B cell (primary cell): ENCODE measurements around the gene MAP4K5. TPM values are rescaled to one million over a fixed set of nuclear protein-coding genes. Genes with fewer than 3 reads are reported as not detected.

Experiments
- ATAC-seq: fragments of 200-7000 bp; cut with Tn5 transposase; one replicate; pipeline ENCODE4 v1.10.0; 2021; ENCODE audit warnings: low read depth, mild to moderate bottlenecking, moderate number of reproducible peaks, moderate library complexity
- CTCF ChIA-PET: fragments of 350-600 bp; sonication (Branson Sonifier 250); formaldehyde crosslinking; loops from one replicate; lab custom pipeline; 2021; ENCODE audit warnings: antibody characterized with exemption, inconsistent platforms; lab: Charles Lee
- POLR2A ChIA-PET: fragments of 350-600 bp; sonication (Branson Sonifier 250); formaldehyde crosslinking; loops from one replicate; lab custom pipeline; 2021; ENCODE audit warnings: antibody characterized with exemption; lab: Charles Lee
- DNase-seq: peaks from one replicate; pipeline ENCODE4 v3.0.0; 2013
- H2AFZ ChIP-seq: 2 replicates; pipeline ENCODE4 v1.6.1; 2012; ENCODE audit warnings: mild to moderate bottlenecking, low read depth, low read length; ENCODE audit not compliant: insufficient read depth, poor library complexity, severe bottlenecking
- H3K27ac ChIP-seq, 2 donors: 1 replicate in 1 of 2; 2 replicates in 1 of 2; pipeline ENCODE4 v1.5.1; 2012 to 2013; ENCODE audit warnings: low read length in 2 of 2, mild to moderate bottlenecking in 2 of 2, moderate library complexity in 1 of 2
- H3K27me3 ChIP-seq, 4 experiments: fragments of 200-600 bp in 1 of 4; sonication (generic) in 1 of 4; replicated peaks in 1 of 4; 1 replicate in 2 of 4; 2 replicates in 2 of 4; pipeline versions ENCODE4 v1.6.1 to v1.7.0; 2013 to 2016; ENCODE audit warnings: low read length in 3 of 4, mild to moderate bottlenecking in 2 of 4, mixed read lengths in 1 of 4, moderate library complexity in 1 of 4; ENCODE audit not compliant: insufficient read depth in 4 of 4, control insufficient read depth in 3 of 4; ENCODE audit errors: control extremely low read depth in 1 of 4
- H3K36me3 ChIP-seq, 2 experiments: replicated peaks in 1 of 2; 1 replicate in 1 of 2; 2 replicates in 1 of 2; pipeline versions ENCODE4 v1.6.1 to v1.7.1; 2013; ENCODE audit warnings: low read length in 1 of 2; ENCODE audit not compliant: insufficient read depth in 2 of 2, control insufficient read depth in 1 of 2; ENCODE audit errors: control extremely low read depth in 1 of 2, extremely low read depth in 1 of 2
- H3K4me1 ChIP-seq, 2 donors: fragments of 200-600 bp in 1 of 2; sonication (generic) in 1 of 2; 1 replicate in 1 of 2; 2 replicates in 1 of 2; pipeline versions ENCODE4 v1.5.1 to v1.6.1; 2013 to 2017; ENCODE audit warnings: low read length in 2 of 2; ENCODE audit not compliant: control insufficient read depth in 2 of 2, insufficient read depth in 2 of 2
- H3K4me2 ChIP-seq: replicated peaks from 2 replicates; pipeline ENCODE3; 2012; ENCODE audit warnings: mild to moderate bottlenecking, low read depth, low read length; ENCODE audit not compliant: poor library complexity, severe bottlenecking
- H3K4me3 ChIP-seq, 5 experiments: fragments of 200-600 bp in 1 of 5; sonication (generic) in 1 of 5; 1 replicate in 3 of 5; 2 replicates in 2 of 5; pipeline versions ENCODE4 v1.5.1 to v1.7.0; 2011 to 2016; ENCODE audit warnings: low read length in 4 of 5, mild to moderate bottlenecking in 4 of 5, low read depth in 2 of 5, control low read depth in 1 of 5, moderate library complexity in 1 of 5; ENCODE audit not compliant: insufficient read depth in 1 of 5; ENCODE audit errors: control extremely low read depth in 1 of 5, extremely low read depth in 1 of 5
- H3K79me2 ChIP-seq: fragments of 200-600 bp; sonication (generic); one replicate; pipeline ENCODE4 v1.6.0; 2016; ENCODE audit warnings: low read length; ENCODE audit not compliant: control insufficient read depth, insufficient read depth
- H3K9ac ChIP-seq: fragments of 200-600 bp; sonication (generic); 2 replicates; pipeline ENCODE4 v1.6.1; 2017; ENCODE audit warnings: mild to moderate bottlenecking, low read length, moderate library complexity
- H3K9me3 ChIP-seq, 3 donors: one replicate each; pipeline versions ENCODE4 v1.6.1 to v1.7.1; 2013; ENCODE audit warnings: low read length in 2 of 3; ENCODE audit not compliant: control insufficient read depth in 2 of 3, insufficient read depth in 1 of 3; ENCODE audit errors: control extremely low read depth in 1 of 3
- H4K20me1 ChIP-seq: 2 replicates; pipeline ENCODE4 v1.6.0; 2012; ENCODE audit warnings: mild to moderate bottlenecking, low read length; ENCODE audit not compliant: insufficient read depth, control insufficient read depth, poor library complexity, severe bottlenecking
- H3K27ac Mint-ChIP-seq: one replicate; pipeline ENCODE4 v1.8.0; 2021; ENCODE audit warnings: mixed read lengths
- H3K27me3 Mint-ChIP-seq: one replicate; pipeline ENCODE4 v1.8.0; 2021; ENCODE audit warnings: mixed read lengths
- H3K4me1 Mint-ChIP-seq: one replicate; pipeline ENCODE4 v1.8.0; 2021; ENCODE audit warnings: mixed read lengths
- H3K4me3 Mint-ChIP-seq: one replicate; pipeline ENCODE4 v1.8.0; 2021; ENCODE audit warnings: mixed read lengths
- H3K9me3 Mint-ChIP-seq: one replicate; pipeline ENCODE4 v1.8.0; 2022; ENCODE audit warnings: mixed read lengths; ENCODE audit not compliant: insufficient read depth
- CTCF ChIP-seq: fragments of 200-600 bp; IDR thresholded peaks from one replicate; pipeline ENCODE4 v1.8.0; 2022; ENCODE audit warnings: antibody characterized with exemption, mild to moderate bottlenecking
- EZH2 ChIP-seq: IDR thresholded peaks from 2 replicates; pipeline ENCODE4 v1.6.1; 2012; ENCODE audit warnings: borderline replicate concordance, low read depth, mild to moderate bottlenecking, moderate library complexity, low read length; ENCODE audit not compliant: insufficient read depth, poor library complexity, severe bottlenecking
- WGBS: methylation state at CpG from one replicate; pipeline ENCODE4 v1.1.5; 2013; ENCODE audit warnings: missing lambda C conversion rate; ENCODE audit not compliant: insufficient coverage; 5-methylcytosine and 5-hydroxymethylcytosine counted together
- intact Hi-C: fragments of 100-400 bp; cut with micrococcal nuclease; formaldehyde crosslinking; loops from one replicate; pipeline ENCODE4 v1.10.0; 2022
- polyA plus RNA-seq: library from polyadenylated mRNA; depleted of rRNA; stranded (reverse); fragments of >200 nt; gene quantifications from 2 replicates; pipeline ENCODE4 v1.2.3, GENCODE V29; 2012
- total RNA-seq, 2 donors: library from RNA; stranded (reverse); fragments of 120-200 nt in 1 of 2; gene quantifications; 1 replicate in 1 of 2; 2 replicates in 1 of 2; pipeline versions ENCODE4 v1.2.3 to v1.2.4, GENCODE V29; 2013 to 2022

The MAP4K5 gene
- total and polyA plus RNA-seq, 2 donors (not counting 1 experiment from before 2014, with no cell fraction given): 14.1 to 60.0 TPM

DNA sequence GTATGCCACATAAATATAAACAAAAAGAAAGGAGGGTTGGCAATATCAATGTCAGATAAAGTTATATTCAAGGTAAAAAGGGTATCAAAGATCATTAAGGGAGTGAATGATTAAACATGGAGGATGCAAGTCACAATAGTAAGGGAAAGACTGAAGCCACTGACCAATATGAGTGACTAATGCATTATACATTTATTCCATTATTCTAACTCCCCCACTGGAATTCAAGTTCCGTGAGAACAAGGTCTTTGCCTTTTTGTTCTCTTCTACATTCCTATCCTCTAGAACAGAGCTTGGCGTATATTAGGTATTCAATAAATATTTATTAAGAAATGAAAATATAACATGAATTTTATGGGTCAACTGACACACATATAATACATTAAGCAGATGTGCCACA, 30.7 kb downstream of the MAP4K5 start:
- POLR2A ChIA-PET: no interaction called here
- H3K4me3 ChIP-seq: no peak overlapping the region
- H3K79me2 ChIP-seq: peaks cover 16% of the 10 kb centered on the region
- Mint-ChIP-seq H3K27ac (no peak overlapping the region), H3K9me3 (no peaks in the 10 kb centered on the region), H3K4me3 (no peak overlapping the region), H3K4me1 (no peaks in the 10 kb centered on the region), H3K27me3 (no peaks in the 10 kb centered on the region)
- no peaks in the 10 kb centered on the region for H3K4me1 ChIP-seq
- no peak overlapping the region for H3K4me2 ChIP-seq
- H3K27me3 ChIP-seq: no peaks in the 10 kb centered on the region
- no peaks in the 10 kb centered on the region for H4K20me1 ChIP-seq
- intact Hi-C loops: no loop called here
- no CpG with 5 or more reads among the region's 2 CpGs for WGBS
- H3K9ac ChIP-seq: no peak overlapping the region
- H2AFZ ChIP-seq: no peak overlapping the region
- DNase-seq (no peak), ATAC-seq (no peak)
- peaks cover 0 to 1% (median 0%) of the 10 kb centered on the region in 3 donors for H3K9me3 ChIP-seq
- CTCF ChIA-PET: no interaction called here
- no peak overlapping the region for H3K27ac ChIP-seq
- peaks cover 12 to 14% of the 10 kb centered on the region in 2 experiments for H3K36me3 ChIP-seq
- TF ChIP-seq CTCF: no peak
- no peak for TF ChIP-seq EZH2

- Histone ChIP-seq H2AFZ (no peak overlapping the region), H3K4me2 (no peak overlapping the region), H3K36me3 (peaks cover 4 to 8% of the 10 kb centered on the region in 2 experiments), H3K4me1 (no peaks in the 10 kb centered on the region), H3K9ac (no peak overlapping the region), H3K79me2 (peaks cover 38% of the 10 kb centered on the region), H4K20me1 (peaks cover 16% of the 10 kb centered on the region), H3K4me3 (no peak overlapping the region), H3K27me3 (no peaks in the 10 kb centered on the region), H3K27ac (no peak overlapping the region), H3K9me3 (peaks cover 0 to 1% (median 0%) of the 10 kb centered on the region in 3 donors)
- POLR2A ChIA-PET: no interaction called here
- intact Hi-C loops: no loop called here
- no peak for ATAC-seq
- Mint-ChIP-seq H3K9me3 (no peaks in the 10 kb centered on the region), H3K4me3 (no peak overlapping the region), H3K4me1 (no peaks in the 10 kb centered on the region), H3K27me3 (no peaks in the 10 kb centered on the region), H3K27ac (no peak overlapping the region)
- TF ChIP-seq CTCF: no peak
- no peak for TF ChIP-seq EZH2
- CTCF ChIA-PET: interaction anchor here (1.4 kb wide), 1 partner anchor 177 kb away, joined by 3 read pairs; no protein-coding TSS in a partner anchor
- DNase-seq: no peak
- no CpG with 5 or more reads among the region's 2 CpGs for WGBS
Observed at GRCh38 chr14:50497351-50497750, 35.0 kb downstream of the MAP4K5 start.
